Measurements from ENCODE around the gene FNDC5.

Gene FNDC5

DNA sequence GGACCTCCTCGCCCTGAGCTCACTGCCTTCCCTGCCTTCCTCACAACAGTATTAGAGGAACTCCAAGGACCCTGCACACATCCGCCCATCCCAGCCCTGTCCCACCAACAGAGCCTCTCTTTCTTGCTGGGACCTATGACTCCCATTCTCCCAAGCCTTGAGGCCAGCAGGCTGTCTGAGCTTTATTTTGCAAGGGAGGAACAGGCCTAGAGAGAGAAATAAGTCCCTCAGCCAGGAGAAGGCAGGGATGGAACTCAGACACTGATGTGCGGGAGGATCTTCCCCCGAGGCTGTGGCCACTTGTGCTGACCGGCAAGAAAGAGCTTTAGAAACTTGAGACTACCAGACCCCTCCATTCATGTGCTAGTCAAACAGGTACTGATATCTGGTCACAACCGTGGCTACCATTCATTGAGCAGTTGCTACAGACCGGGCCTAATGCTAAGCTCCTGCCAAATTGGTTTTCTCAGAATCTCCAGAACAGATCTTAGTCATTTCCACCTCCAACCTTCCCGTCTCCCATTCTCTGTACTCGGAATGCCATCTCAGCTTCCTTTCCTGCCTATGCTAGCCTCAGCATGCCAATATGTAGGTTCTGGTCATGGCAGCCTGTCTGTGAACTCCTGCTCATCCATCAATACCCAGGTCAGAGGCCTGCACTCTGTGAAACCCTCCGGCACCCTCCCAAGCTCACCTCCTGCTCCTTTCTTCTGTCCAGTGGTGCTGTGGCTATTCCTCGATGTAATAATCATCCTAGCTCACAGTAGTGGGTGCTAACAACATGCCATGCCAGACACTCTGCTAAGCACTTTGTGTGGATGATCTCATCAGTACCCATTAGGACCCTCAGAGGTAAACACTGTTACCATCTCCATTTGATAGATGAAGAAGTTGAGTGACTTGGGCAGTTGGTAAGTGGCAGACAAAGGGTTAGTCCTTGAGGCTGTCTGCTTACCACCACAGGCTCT, 26.7 kb upstream of the FNDC5 start:
- Histone ChIP-seq H3K36me3 (ENCODE audit: control insufficient read depth, insufficient read depth, low read length) (no peaks in the 10 kb centered on the region), H3K9me3 (ENCODE audit: control insufficient read depth, low read length) (no peaks in the 10 kb centered on the region), H3K4me1 (ENCODE audit: control insufficient read depth, insufficient read depth, low read length, poor library complexity, severe bottlenecking) (peaks cover 21% of the 10 kb centered on the region), H3K4me3 (ENCODE audit: insufficient read depth, low read depth, low read length, poor library complexity, severe bottlenecking) (no peak overlapping the region), H3K27me3 (replicated peaks; ENCODE audit: control insufficient read depth, insufficient read depth, low read length, poor library complexity, severe bottlenecking) (peaks cover 35% of the 10 kb centered on the region), H3K27ac (ENCODE audit: insufficient read depth, low read length, poor library complexity, severe bottlenecking) (no peak overlapping the region)
- no peak for DNase-seq

DNA sequence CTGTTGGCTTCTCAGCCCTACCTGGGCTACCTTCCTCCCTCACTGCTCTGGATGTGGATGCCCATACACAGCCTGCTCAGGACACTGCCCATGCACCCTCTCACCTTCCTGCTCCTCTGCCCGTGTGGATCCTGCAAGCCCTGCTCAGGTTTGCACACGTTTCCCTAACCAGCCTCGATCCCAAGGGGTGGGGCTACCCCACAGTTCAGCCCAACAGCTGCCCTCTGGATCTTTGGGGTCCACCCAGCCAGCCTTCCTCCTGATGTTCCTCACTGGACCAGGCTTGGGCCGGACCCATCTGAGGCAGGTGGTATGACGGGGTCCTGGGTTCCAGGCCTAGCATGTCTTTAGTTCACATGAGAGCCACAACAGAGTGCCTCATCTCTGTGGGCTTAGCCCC, 25.7 kb upstream of the FNDC5 start:
- peaks cover 29% of the 10 kb centered on the region for H3K27me3 ChIP-seq (replicated peaks; ENCODE audit: control insufficient read depth, insufficient read depth, low read length, poor library complexity, severe bottlenecking)
- no peak overlapping the region for H3K27ac ChIP-seq (ENCODE audit: insufficient read depth, low read length, poor library complexity, severe bottlenecking)
- no peak overlapping the region for H3K4me3 ChIP-seq (ENCODE audit: insufficient read depth, low read depth, low read length, poor library complexity, severe bottlenecking)
- peaks cover 17% of the 10 kb centered on the region for H3K4me1 ChIP-seq (ENCODE audit: control insufficient read depth, insufficient read depth, low read length, poor library complexity, severe bottlenecking)
- no peaks in the 10 kb centered on the region for H3K36me3 ChIP-seq (ENCODE audit: control insufficient read depth, insufficient read depth, low read length)
- DNase-seq: no peak
- no peaks in the 10 kb centered on the region for H3K9me3 ChIP-seq (ENCODE audit: control insufficient read depth, low read length)

DNA sequence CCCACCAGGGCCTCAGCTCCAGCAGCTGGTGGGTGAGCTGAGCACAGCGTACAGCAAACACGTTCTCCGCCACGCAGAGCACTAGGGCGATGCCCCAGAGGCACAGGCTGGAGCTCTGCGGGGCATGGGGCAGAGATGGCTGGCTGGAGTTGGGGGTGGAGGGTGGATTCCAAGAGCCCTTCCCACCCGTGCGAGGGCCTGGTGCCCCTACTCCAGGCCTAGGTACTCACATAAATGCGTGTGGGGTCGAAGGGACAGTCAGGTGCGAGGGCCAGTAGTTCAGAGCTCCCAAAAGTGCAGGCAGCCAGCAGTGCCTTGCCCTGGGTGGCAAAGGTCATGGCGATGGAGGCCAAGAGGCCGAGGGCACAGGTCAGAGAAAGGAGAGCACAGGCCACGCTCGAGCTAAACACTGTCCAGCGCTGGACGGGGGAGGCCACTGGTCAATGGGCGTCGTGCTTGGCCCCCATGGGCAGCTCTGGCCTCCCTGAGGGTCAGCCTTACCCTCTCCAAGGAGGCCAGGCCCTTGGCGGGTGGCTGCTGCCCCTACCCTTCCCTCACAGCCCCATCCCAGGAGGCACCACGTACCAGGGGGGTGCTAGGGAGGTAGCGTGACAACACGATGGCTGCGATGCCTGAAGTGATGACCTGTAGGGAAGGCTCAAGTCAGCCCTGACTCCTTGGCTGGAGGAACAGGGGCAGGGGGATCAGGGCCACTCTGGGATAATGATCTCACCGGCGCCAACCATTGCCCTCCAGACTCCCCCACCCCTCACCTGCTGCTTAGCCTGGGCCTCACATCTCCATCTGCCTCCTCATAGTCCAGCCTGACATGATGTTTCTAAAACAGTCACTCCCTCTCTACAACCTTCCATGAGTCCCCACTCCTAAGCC, 24.9 kb upstream of the FNDC5 start:
- peaks cover 28% of the 10 kb centered on the region for H3K27me3 ChIP-seq (replicated peaks; ENCODE audit: control insufficient read depth, insufficient read depth, low read length, poor library complexity, severe bottlenecking)
- H3K36me3 ChIP-seq (ENCODE audit: control insufficient read depth, insufficient read depth, low read length): no peaks in the 10 kb centered on the region
- peaks cover 13% of the 10 kb centered on the region for H3K4me1 ChIP-seq (ENCODE audit: control insufficient read depth, insufficient read depth, low read length, poor library complexity, severe bottlenecking)
- H3K4me3 ChIP-seq (ENCODE audit: insufficient read depth, low read depth, low read length, poor library complexity, severe bottlenecking): no peak overlapping the region
- H3K9me3 ChIP-seq (ENCODE audit: control insufficient read depth, low read length): no peaks in the 10 kb centered on the region
- H3K27ac ChIP-seq (ENCODE audit: insufficient read depth, low read length, poor library complexity, severe bottlenecking): no peak overlapping the region
- no peak for DNase-seq

DNA sequence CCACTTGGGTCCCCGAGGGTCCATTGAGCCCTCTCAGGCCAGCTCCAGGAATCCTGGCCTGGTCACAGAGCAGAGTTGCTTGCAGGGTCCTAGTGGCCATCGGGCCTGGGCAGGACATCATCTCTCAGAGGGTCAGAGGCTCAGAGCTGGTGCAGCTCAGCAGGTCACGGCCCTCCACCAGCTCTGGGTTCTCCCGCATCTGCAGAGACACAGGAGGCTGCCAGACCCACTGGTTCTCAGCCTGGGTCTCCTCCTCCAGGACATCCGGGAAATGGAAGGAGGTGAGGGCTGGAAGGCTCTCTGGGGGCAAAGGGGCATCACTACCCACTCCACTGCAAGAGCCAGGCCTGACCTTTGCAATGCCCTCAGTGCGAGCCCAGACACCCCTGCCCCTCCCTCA, 24.0 kb upstream of the FNDC5 start:
- no peak for DNase-seq
- no peak overlapping the region for H3K27ac ChIP-seq (ENCODE audit: insufficient read depth, low read length, poor library complexity, severe bottlenecking)
- H3K4me1 ChIP-seq (ENCODE audit: control insufficient read depth, insufficient read depth, low read length, poor library complexity, severe bottlenecking): peaks cover 9% of the 10 kb centered on the region
- H3K36me3 ChIP-seq (ENCODE audit: control insufficient read depth, insufficient read depth, low read length): no peaks in the 10 kb centered on the region
- H3K27me3 ChIP-seq (replicated peaks; ENCODE audit: control insufficient read depth, insufficient read depth, low read length, poor library complexity, severe bottlenecking): peaks cover 21% of the 10 kb centered on the region
- no peak overlapping the region for H3K4me3 ChIP-seq (ENCODE audit: insufficient read depth, low read depth, low read length, poor library complexity, severe bottlenecking)
- H3K9me3 ChIP-seq (ENCODE audit: control insufficient read depth, low read length): no peaks in the 10 kb centered on the region

DNA sequence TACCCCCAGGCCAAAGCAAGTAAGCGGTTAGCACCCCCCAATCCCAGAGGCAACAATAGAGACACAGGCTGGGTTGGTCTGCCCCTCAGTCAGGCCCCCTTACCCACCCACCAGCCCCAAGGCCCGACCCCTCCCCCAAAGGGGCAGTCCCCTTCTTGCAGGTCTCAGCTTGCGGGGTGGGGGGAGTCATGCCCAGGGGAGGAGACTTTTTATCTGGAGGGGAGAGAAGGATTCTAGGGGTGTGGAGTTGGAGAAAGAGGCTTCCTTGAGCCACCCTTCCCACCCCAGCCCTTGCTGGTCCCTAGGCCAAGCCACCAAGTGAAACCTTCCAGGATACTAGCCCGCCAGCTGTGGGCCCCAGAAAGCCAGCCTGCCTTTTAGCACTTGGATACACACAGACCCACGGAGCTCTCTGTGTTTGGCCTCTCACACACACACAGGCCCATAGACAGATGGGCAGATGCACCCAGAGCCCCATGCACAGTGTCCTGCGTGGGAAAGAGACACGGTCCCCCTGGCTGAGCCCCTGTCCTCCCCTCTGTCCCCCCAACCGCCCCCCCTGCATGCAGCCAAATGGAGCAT, 23.4 kb upstream of the FNDC5 start:
- H3K9me3 ChIP-seq (ENCODE audit: control insufficient read depth, low read length): no peaks in the 10 kb centered on the region
- peaks cover 17% of the 10 kb centered on the region for H3K27me3 ChIP-seq (replicated peaks; ENCODE audit: control insufficient read depth, insufficient read depth, low read length, poor library complexity, severe bottlenecking)
- H3K4me1 ChIP-seq (ENCODE audit: control insufficient read depth, insufficient read depth, low read length, poor library complexity, severe bottlenecking): peaks cover 9% of the 10 kb centered on the region
- no peak overlapping the region for H3K4me3 ChIP-seq (ENCODE audit: insufficient read depth, low read depth, low read length, poor library complexity, severe bottlenecking)
- no peaks in the 10 kb centered on the region for H3K36me3 ChIP-seq (ENCODE audit: control insufficient read depth, insufficient read depth, low read length)
- DNase-seq: no peak
- no peak overlapping the region for H3K27ac ChIP-seq (ENCODE audit: insufficient read depth, low read length, poor library complexity, severe bottlenecking)

DNA sequence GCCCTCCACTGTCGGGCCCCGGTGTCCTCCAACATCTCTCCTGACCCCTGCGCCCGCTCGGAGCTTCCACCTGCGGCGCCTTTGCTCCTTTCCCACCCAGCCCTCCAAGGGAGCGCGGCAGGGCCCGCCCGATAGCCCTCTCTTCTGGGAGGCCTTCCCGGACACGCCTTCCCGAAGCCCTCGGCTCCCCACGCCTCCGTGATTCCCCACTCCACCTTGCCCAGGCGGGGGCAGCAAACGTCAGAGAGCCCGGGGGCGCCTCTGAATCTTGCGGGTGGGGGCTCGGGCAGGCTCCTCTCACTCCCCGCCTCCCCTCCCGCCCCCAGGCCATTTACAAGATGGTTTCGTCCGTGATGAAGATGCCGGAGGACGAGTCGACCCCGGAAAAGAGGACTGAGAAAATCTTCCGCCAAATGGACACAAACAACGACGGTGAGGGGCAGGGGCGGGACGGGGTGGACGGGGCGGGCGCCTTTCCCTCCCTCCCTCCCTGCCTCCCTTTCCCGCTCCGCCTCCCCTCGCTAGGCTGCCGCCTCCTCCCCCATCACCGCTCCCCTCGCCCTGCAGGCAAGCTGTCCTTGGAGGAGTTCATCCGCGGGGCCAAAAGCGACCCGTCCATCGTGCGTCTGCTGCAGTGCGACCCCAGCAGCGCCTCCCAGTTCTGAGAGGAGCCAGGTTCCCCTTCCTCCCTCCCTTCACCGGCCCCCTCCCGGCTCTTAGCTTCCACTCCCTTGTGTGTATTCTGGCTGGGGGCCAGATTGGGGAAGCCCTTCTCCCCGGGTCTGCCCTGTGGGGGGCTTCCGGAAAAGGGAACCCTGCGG, 22.7 kb upstream of the FNDC5 start:
- peaks cover 9% of the 10 kb centered on the region for H3K4me1 ChIP-seq (ENCODE audit: control insufficient read depth, insufficient read depth, low read length, poor library complexity, severe bottlenecking)
- no peak overlapping the region for H3K27ac ChIP-seq (ENCODE audit: insufficient read depth, low read length, poor library complexity, severe bottlenecking)
- no peaks in the 10 kb centered on the region for H3K9me3 ChIP-seq (ENCODE audit: control insufficient read depth, low read length)
- H3K36me3 ChIP-seq (ENCODE audit: control insufficient read depth, insufficient read depth, low read length): no peaks in the 10 kb centered on the region
- peak overlapping the region; percentile 48 for H3K4me3 ChIP-seq (ENCODE audit: insufficient read depth, low read depth, low read length, poor library complexity, severe bottlenecking)
- peaks cover 19% of the 10 kb centered on the region for H3K27me3 ChIP-seq (replicated peaks; ENCODE audit: control insufficient read depth, insufficient read depth, low read length, poor library complexity, severe bottlenecking)
- no peak for DNase-seq

DNA sequence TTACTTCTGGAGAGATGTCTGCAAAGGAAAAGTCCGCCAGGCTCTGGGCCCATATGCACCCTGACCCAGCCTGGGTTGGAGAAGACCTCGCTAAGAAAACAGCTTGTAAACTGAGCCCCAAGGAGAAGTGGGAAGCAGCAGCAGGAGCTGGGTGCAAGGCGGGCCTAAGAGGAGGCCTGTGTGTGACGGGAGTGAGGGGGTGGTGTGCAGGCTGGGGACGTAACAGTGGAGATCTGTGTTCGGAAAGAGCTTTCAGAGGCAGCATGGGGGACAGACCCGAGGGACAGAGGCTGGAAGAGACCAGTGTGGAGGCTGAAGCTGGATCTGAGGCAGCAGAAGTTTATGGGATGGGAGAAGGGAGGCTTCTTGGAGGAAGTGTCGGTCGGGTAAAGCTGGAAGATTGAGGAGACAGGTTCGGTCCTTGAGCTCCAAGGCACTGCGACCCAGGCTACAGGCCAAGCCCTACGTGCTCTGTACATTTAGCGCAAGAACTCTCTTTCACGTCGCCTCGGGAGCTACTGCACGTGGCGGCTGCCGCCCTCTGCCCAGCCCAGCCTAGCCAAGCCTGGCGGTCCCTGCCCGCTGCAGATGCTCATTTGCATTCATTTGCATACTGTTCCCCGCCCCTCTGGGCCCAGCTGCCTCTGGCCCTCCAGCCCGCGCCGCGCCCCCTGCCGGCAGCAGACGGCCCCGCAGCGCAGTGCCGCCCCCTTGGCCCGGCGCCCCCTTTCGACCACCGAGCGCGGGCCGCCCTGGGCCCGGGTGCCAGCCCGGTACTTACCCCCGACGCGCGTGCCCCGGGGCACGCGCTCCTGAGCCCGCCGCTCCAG, 21.9 kb upstream of the FNDC5 start:
- peak overlapping the region; percentile 48 for H3K4me3 ChIP-seq (ENCODE audit: insufficient read depth, low read depth, low read length, poor library complexity, severe bottlenecking)
- H3K36me3 ChIP-seq (ENCODE audit: control insufficient read depth, insufficient read depth, low read length): no peaks in the 10 kb centered on the region
- H3K4me1 ChIP-seq (ENCODE audit: control insufficient read depth, insufficient read depth, low read length, poor library complexity, severe bottlenecking): peaks cover 9% of the 10 kb centered on the region
- H3K27ac ChIP-seq (ENCODE audit: insufficient read depth, low read length, poor library complexity, severe bottlenecking): no peak overlapping the region
- H3K9me3 ChIP-seq (ENCODE audit: control insufficient read depth, low read length): no peaks in the 10 kb centered on the region
- peaks cover 23% of the 10 kb centered on the region for H3K27me3 ChIP-seq (replicated peaks; ENCODE audit: control insufficient read depth, insufficient read depth, low read length, poor library complexity, severe bottlenecking)
- DNase-seq: no peak

DNA sequence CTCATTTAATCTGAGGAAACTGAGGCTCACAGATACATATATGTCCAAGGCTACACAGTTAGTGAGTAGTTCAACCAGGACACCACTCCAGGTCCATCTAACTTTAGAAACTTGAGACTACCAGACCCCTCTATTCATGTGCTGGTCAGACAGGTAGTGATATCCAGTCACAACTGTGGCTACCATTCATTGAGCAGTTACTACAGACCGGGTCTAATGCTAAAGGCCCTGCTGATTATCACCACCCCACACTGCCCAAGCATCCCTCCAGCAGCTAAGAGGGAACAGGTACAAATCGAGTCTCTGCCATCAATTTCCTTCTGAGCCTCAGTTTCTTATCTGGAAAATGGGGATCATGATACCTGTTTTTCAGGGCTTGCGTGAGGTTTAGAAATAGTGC, 20.9 kb upstream of the FNDC5 start:
- peaks cover 32% of the 10 kb centered on the region for H3K27me3 ChIP-seq (replicated peaks; ENCODE audit: control insufficient read depth, insufficient read depth, low read length, poor library complexity, severe bottlenecking)
- DNase-seq: no peak

DNA sequence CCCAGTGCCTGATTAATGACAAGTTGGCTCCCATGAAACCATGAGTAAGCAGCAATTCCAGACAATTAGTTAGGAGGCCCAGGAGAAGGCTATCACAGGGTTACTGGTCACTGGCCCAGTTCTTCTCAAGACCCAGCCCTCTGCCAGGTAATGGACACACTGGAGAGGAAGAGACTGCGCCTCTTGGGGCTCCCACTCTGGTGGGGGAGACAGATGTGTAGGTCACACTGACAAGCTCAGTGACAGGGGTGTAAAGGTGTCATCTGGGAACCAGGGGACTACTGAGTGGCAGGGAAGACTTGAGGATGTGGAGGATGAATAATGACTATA, 20.5 kb upstream of the FNDC5 start:
- Histone ChIP-seq H3K4me3 (ENCODE audit: insufficient read depth, low read depth, low read length, poor library complexity, severe bottlenecking) (no peak overlapping the region), H3K4me1 (ENCODE audit: control insufficient read depth, insufficient read depth, low read length, poor library complexity, severe bottlenecking) (peaks cover 12% of the 10 kb centered on the region), H3K27ac (ENCODE audit: insufficient read depth, low read length, poor library complexity, severe bottlenecking) (no peak overlapping the region), H3K36me3 (ENCODE audit: control insufficient read depth, insufficient read depth, low read length) (no peaks in the 10 kb centered on the region), H3K27me3 (replicated peaks; ENCODE audit: control insufficient read depth, insufficient read depth, low read length, poor library complexity, severe bottlenecking) (peaks cover 32% of the 10 kb centered on the region), H3K9me3 (ENCODE audit: control insufficient read depth, low read length) (no peaks in the 10 kb centered on the region)
- no peak for DNase-seq

More for the DNA sequence above, 20.9 kb upstream of the FNDC5 start:
- no peak overlapping the region for H3K4me3 ChIP-seq (ENCODE audit: insufficient read depth, low read depth, low read length, poor library complexity, severe bottlenecking)
- no peak overlapping the region for H3K27ac ChIP-seq (ENCODE audit: insufficient read depth, low read length, poor library complexity, severe bottlenecking)
- H3K4me1 ChIP-seq (ENCODE audit: control insufficient read depth, insufficient read depth, low read length, poor library complexity, severe bottlenecking): peaks cover 10% of the 10 kb centered on the region
- H3K9me3 ChIP-seq (ENCODE audit: control insufficient read depth, low read length): no peaks in the 10 kb centered on the region
- H3K36me3 ChIP-seq (ENCODE audit: control insufficient read depth, insufficient read depth, low read length): no peaks in the 10 kb centered on the region
